CD4-positive, alpha-beta T cell treated with Interferon alpha-2 for 1 hour (primary cell): ENCODE results near the gene CHPF.

ENCODE experiments used
- DNase-seq, 2 donors: peaks; one replicate each; pipeline ENCODE4 v3.0.0-alpha.2; 2020 to 2022

Gene CHPF

DNA sequence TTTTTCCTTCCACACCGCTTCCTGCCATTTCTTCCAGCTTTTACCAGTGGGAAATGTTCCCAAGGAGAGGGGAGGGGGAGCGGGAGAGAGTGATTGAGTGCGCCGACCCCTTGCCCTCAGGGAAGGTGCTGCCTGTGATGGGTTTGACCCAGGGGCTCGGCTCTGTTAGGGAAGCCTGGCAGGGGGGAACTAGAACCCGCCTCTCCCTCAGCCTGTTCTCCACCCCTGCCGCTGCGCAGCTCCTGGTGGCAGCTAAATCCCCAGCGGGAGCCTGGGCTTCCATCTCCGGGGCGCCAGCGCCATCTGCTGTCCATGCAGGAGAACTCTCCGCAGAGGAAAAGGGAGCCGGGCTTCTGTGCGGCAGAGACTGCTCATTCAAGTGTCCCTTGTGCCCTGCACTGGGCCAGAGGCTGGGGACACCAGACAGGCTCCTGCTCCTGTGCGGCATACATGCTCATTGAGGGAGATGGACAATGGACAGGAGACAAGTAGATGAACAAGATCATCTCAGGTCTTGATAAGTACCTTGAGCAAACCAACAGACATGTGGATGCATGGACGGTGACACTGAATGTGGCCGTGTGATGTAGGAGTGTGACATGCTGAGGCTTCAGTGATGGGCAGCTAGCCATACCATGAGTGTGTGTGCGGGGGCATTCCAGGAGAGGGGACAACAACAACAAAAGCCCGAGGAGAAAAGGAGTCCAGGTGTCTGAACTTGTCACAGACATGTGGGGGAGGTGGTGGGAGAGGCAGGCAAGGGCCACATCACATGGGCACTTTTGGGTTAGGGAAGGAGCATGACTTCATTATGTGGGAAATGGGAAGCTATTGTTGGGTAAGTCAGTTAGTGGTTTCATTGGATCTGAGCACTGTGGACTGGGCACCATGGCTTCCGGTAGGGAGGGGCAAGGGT, 13.3 kb downstream of the CHPF start:
- peak; percentile 82 to 84 for DNase-seq

DNA sequence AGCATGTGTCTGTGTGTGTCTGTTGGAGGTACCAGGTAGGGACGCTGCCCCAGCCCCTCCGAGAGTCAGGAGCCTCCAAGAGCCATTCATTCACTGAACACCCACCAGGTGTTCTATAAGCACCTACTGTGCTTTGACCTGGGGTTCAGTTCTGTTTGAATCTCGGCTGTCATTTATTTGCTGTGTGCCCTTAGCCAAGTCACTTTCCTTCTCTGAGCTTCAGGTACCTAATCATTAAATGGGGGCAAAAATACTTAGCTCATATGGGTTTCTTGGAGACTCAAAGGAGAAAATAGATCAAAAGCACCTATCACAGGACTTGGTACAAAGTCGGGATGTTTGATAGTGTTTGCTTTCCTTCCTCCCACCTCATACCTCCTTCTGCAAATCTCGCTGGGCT, 16.1 kb downstream of the CHPF start:
- DNase-seq = no peak

DNA sequence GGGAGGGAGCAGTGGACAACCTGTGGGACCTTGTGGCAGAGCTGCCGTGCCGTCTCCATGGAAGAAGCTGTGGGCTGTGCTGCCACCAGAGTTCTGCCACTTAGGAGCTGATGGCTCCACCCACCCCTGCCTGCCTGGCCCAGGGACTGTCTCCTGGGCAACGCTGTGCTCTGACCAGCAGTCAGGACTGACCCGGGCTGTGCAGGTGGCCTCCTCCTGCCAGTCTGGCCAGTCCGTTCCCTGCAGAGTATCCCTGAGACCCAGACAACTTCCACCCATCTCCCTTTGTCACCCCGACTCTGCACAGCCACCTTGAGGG, 16.6 kb downstream of the CHPF start:
- DNase-seq = no peak

DNA sequence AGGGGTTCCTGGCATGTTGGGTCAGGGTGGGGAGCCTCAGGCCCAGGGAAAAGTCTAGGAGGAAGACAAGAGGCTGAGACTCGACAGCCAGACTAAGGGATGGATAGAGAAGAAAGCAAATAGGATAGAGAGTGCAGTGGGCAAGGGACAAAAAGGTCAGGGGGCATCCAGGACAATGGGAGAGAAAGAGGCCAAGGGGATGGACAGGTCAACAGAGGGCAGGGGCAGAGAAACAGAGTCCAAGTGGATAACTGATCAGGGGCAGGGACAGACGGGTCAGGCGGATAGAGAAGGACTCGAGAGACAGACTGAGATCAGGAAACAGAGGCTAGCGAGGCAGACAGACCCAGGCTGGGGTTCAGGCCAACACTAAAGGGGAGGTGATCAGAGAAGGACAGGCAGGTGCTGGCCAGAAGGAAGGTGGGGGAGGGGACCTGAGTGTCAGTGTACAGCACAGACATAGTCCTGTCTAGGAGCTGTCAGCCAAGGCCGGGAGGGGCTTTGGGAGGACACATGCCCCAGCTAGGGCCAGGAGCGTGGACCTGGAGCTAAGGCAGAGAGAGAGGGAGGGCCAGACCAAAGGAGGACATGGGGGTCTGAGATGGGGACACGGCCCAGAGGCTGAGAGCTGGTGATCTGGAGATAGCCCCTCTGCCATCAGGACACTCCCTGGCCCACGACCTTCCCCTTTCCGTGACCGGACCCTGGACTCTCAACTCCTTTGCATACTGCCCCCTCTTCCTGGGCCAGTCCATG, 17.1 kb downstream of the CHPF start:
- no peak for DNase-seq

DNA sequence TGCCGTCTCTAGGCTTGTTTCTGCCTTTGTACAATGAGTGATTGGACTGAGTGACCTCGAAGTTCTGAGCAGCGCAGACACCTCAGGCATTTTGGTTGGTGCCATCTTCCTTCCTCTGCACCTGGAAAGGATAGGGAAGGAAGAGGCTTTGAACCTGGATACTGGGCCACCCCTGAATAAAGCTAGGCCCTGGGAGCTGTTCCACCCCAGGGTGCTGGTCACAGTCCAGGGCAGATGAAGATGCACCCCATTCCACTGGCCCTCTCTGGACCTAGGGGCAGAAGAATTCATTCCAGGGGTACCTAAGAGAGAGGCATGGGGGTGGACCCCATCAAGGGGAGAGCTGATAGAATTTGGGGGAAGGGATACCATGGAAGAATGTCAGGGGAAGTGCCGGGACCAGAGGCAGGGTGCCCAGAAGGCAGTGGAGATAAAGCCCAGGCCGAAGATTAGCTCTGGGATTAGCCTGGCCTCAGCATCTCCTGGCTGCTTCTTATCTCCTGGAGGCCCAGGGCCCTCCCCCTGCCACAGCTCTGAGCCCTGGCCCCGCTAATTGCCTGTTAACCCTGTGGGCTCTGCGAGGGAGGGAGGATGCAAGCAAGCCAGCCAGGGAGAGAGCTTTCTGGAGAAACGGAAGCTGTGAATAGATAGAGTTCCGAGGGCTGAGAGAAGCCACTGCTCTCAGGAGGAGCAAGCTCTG, 17.9 kb downstream of the CHPF start:
- DNase-seq = no peak

DNA sequence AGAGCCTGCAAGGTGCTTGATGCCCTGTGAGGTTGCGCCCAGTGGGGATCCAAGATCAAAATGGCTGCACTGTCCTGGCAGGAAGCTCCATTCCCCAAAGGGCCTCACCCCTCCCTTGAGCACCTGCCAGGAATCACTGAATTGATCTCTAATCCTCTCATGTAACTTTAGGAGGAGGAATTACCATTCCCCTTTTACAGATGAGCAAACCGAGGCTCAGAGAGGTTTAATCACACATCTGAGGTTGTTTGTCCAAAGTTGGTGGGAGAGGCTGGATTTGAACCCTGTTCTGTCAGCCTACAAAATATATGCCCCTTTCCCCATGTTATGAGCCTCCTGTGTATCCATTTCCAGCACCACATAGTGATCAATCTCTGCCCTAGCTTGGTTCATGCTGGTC, 18.8 kb downstream of the CHPF start:
- DNase-seq = no peak

DNA sequence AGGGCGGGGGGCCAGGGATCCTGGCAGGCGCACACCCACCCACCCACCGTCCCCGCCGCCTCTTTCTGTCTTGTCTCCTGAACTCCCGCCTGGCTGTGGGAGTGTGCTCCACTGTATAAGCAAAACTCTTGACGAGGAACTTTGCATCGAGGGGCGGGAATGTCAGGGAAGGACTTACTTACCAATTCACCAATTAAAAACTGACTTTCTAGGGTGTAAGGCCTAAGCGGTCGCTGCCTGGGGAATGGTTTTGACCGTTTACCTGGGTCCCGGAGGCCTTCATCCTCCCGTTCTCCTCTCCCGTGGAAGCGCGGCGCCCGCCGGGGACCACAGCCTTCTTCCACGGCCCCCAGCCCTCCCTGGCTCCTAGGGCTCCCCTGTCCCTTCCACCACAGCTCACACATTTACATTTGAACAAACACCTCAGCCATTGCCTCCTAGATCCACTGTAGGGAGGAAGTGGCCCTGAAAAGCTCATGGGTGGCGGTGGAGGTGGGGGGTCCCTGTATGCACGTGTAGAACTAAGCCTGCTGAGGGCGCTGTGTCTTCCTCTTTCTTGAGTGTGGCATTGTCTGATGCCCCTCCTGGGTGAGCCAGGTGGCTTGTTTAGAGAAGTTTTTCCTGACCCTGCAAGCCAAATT, 20.5 kb downstream of the CHPF start:
- DNase-seq = no peak

DNA sequence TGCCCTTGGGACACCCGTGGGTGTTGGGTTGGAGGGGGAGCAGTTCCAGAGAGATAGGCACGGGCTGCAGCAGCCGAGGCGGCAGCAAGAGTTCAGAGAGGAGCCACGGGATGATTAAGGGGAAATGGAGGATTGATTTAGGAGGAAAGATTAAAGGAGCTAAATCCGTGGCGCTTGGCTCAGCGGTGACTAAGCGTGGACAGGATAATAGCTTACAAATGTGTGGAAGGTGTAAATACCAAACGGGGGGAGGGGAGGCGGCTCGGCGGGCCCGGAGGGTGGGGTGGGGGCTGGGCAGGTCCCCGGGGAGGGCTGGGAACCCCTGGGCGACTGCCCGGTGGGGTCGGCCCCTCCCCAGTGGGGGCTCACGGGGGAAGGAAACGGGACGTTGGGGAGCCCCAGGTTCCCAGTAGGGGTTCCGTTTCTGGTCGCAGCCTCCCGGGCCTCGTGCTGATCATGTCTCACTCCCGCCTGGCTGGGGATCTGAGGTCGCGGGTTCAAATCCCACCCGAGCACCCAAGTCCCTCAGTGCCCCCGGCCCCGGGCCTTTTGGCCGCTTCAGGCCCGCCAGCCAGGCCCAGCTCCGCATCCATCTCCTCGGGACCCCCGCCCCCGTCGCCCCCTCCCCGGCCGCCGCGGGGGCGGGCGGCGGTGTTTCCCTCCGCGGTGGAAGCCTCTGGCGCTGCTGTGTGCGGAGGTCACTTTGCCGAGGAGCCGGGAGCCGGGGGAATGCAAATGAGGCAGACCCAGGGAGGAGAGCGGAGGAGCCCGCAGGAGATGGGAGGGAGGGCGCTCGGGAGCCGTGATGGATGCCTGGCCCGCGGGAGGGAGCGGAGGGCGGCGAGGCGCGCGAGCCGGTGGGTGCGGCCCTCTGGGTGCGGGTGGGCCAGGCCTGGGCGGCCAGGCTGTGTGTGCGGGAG, 21.2 kb downstream of the CHPF start:
- no peak for DNase-seq

DNA sequence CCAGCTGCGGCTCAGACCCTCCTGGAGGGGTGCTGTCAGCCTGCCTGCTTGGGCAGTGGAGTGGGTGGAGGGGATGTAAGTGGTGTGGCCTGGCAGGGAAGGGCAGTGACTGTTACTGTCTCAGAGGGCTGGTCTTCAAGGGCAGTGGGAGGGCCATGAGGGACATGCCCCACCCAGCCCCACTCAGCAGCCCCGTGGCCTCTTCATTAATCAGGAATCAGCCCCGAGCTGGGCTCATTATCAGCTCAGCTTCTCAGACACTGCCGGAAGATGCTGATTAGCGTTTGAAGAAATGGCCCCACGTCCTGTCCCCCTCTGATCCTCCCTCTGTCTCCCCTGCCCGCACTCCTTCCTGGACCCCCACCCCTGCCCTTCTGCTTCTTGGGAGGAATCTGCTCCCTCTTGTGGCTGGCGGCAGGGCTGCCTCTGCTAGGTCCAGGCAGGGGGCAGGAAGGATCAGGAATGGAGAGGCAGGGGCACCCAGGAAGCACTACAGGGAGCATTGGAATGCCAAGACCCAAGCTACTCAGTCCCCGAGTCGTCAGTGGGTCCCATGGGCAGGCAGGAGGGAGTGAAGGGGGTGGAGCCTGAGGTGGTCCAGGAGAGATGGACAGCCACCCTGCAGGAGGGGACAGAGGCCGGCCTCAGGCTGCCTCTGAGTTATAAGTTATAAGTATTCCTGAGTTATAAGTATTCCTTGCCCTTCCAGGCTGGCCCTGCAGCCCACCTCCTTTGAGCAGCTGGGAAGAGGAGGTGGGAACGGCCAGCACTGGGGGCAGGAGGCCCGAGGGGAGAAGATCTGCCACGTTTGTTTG, 22.3 kb downstream of the CHPF start:
- no peak for DNase-seq

DNA sequence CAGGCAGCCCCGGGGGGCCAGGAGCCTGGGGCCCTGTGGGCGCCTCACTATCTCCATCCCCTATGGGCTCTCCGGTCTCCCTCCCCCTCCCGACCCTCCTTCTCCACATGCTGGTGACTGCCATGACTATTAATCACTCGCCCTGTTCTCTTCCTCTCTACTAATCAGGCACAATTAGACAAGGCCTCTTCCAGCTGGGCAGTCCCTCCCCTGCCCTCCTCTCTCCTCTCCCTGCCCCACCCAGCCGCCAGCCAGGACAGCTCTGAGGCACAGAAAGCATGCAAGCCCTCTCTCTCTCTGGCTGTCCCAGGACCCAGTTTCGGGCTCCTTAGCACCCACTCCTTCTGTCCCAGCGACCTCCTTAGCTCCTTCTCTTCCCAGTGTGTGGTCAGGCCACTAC, 23.5 kb downstream of the CHPF start:
- no peak for DNase-seq

DNA sequence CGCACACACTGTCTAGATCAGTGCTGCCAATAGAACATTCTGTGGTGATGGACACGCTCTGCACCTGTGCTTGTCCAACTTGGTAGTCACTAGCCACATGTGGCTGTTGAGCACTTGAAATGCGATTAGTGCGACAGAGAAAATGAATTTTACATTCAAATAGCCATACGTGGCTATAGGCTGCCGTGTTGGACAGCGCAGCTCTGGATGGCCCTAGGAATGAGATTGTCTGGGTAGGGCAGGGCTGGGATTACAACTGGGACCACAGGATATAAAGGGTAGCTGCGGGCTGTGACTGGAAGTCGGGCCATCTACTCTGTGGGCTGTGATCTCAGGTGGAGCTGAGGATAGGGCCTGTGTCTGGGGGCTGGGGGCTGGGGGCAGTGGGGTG, 24.1 kb downstream of the CHPF start:
- no peak for DNase-seq

DNA sequence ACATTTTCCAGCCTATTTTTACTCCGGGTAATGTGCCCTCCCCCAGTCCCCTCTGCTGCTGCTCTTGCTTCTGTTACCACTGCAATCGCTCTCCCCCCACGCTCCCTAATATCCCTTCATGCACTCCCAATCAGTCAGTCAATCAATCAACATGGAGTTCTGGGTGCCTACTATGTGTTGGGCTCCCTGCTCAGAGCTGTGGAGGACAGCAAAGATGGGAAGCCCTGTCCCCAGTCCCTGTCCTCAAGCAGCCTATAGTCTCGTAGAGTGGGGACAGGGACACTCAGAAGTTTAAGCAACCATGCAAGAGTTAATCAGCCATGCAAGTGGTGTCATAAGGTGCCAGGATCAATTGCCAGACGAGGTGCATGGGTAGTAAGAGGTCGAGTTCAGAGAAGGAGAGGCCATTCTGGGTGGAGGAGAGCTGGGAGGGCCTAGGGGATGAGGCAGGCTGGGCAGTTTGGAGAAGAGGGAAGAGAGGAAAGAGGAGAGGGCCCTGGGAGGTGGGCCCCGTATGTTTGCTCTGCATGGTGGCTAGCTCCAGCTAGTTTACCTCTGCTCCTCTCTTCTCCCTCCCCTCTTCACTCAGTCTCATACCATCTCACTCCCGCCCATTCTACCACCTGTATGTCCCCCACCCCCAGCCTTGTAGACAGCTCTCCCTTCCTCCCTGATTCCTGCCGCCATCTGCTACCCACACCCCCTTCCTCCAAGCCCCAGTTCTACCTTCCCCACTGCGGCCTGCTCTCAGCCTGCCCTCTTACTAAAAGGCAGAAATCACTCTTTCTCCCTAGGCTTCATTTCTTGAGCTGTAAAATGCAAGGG, 25.4 kb downstream of the CHPF start:
- no peak for DNase-seq

DNA sequence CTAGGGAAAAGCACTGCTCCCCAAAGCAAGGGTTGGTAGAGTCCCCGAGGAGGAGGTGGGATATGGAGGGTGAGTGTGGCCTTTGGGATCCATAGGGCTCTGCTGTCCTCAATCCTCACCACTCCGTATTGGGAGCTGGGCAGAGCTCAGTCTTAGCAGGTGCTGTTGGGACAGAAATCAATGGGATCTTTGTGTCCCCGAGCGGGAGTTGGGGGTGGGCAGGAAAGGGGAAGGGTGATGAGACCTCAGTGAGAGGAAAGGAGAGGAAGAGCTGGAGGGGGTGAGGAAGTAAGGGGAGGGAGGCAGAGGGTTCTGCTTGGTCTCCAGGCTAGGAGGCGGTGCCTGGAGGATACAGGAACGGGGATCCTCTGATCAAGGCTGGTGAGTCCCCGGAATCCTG, 26.7 kb downstream of the CHPF start:
- no peak for DNase-seq

DNA sequence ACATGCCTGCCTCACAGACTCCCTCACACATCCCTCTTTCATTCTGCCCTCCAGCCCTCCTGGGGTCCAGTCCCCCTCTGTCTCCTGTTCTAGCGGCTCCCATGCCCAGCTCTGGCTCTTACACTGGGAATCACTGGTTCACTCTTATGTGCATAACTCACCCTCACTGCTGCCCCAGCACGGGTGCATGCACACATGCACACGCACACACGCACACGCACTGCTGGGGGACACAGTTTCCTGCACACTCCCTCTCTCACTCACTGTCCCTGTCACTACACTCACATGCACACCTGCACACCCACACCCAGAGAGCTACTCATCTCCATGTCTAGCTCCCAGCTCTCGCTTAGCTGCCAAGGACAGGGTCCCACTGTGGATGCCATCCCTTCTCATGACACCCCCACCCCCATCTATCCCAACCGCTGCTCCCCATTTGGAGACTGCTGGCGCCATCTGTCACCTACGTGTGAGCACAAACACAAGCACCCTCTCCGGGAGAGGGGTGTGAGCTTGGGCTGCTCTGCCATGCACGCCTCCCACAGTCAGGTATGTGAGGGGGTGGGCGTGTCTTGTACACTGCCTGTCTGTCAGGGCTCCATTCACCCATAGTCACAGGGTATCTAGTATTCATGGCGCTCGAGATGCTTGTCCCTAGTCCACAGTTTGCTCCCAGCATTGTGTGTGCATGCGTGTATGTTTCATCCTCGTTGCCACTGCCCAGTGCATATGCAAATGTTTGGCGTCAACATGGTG, 27.6 kb downstream of the CHPF start:
- DNase-seq = no peak

DNA sequence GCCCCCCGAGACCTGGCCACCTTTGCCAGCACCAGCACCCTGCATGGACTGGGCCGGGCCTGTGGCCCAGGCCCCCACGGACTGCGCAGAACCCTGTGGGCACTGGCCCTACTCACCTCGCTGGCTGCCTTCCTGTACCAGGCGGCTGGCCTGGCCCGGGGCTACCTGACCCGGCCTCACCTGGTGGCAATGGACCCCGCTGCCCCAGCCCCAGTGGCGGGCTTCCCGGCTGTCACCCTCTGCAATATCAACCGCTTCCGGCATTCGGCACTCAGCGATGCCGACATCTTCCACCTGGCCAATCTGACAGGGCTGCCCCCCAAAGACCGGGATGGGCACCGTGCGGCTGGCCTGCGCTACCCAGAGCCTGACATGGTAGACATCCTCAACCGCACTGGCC, 28.8 kb downstream of the CHPF start:
- DNase-seq = no peak

DNA sequence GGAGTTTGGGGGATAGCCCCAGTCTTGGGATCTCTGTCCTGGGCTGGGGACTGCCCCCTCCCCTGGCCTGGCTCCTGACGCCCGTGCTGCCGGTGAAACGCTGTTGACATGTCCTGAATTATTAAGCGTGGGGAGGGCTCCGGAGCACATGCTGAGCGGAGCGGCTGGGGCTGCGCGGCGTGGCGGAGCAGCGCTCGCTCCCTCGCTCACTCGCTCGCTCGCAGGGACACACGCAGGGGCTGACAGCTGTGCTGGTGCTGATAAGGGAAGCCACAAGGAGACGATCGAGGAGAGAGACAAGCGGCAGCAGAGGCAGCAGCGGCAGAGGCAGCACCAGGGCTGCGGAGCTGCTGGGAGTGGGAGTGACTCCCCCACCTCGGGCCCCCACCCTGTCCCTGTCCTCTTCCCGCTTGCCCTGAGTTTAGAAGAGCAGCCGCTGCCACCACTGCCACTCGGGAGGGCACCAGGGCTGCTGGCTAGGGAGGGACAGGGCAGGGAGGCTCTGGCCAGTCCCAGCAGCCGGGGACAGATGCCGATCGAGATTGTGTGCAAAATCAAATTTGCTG, 29.3 kb downstream of the CHPF start, which contains the start of gene ASIC4:
Gene ASIC4 (plus strand): TSS at position 287 of the 566 bp plus-strand sequence. CDS start 243 bp downstream, at position 530.
- DNase-seq = no peak

DNA sequence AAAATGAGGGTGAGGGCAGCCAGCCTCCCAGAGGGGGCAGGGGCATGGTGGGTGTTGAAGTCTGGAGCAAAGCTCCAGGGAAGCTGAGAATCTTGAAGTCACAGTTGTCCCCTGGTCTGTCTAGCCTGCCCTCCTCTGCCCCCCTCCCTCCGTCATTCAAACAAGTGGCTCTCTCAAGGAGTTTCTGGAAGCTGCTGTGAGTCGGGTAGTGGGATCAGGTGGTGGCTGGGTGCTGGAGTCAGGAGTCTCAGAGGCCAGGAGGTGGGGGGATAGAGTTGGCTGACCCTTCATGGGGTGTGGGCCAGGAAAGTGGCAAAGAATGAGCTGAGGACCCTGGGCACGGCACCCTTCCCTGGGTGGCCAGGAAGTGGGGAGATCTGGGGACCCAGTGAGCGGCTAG, 29.8 kb downstream of the CHPF start:
- DNase-seq = no peak

DNA sequence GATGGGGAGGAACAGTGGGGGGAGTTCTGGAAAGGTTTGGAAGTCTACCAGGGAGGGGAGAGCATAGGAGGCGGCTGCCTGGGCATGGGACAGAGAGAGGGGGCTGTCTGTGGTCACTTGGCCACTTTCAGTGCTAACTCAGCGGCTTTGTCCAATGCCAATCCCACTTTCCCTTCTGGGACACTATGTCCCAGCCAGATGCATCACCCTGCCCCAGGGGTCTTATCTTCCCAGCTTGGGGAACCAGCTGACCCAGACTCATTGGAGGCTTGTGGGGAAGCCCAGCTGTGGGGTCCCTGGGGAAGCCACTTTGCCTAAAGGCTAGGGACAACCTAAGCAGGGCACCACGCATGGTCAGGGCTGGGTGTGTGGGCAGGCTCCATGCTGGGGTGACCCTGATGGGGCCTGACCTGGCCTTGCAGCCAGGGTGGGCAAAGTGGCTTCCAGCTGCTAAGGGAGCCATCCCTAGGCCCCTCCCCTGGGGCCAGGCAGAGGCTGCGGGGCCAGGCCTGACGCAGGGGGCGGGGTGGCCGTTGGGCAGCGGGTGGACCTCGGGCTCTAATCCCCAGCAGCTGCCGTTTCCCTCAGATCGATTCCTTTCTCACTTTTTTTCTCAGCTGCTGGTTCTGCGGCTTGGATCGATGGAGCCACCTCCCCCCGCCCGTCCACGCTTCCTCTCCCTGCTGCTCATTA, 30.9 kb downstream of the CHPF start:
- no peak for DNase-seq
